ENCODE data around the gene SH3RF1. TPM values are rescaled to one million over a fixed set of nuclear protein-coding genes. Genes with fewer than 3 reads are reported as not detected.

Gene SH3RF1
- total RNA-seq, 1 experiment from 2014 or later: 16.6 TPM

GRCh38 chr4:169236873-169237626 is 33.7 kb downstream of the SH3RF1 start:
- Mint-ChIP-seq H3K36me3 (no peaks in the 10 kb centered on the region), H3K4me3 (no peak overlapping the region), H3K27me3 (ENCODE audit: low read depth) (no peaks in the 10 kb centered on the region), H3K9me3 (no peaks in the 10 kb centered on the region), H3K4me1 (peaks cover 11% of the 10 kb centered on the region; the same call in 1 of the 2 replicates), H3K27ac (0 out of 2 replicates have a peak overlapping the region, but pooled peaks have one; percentile 4)
- no peak for TF ChIP-seq ELF4 (CRISPR knock-in tag; IDR thresholded peaks at IDR 0.05; ENCODE audit: low read depth)
- TF ChIP-seq, protein P1, sequence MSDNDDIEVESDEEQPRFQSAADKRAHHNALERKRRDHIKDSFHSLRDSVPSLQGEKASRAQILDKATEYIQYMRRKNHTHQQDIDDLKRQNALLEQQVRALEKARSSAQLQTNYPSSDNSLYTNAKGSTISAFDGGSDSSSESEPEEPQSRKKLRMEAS (CRISPR knock-in tag; IDR thresholded peaks at IDR 0.05): no peak
- no peak for TF ChIP-seq OVOL2 (CRISPR knock-in tag; IDR thresholded peaks at IDR 0.05; ENCODE audit: borderline replicate concordance)
- no peak for TF ChIP-seq ZNF281 (CRISPR knock-in tag; IDR thresholded peaks at IDR 0.05)
- TF ChIP-seq MLX (CRISPR knock-in tag; IDR thresholded peaks at IDR 0.05): no peak
- TF ChIP-seq ZNF396 (CRISPR knock-in tag; IDR thresholded peaks at IDR 0.05; ENCODE audit: borderline replicate concordance): no peak
- TF ChIP-seq IRF2 (CRISPR knock-in tag; IDR thresholded peaks at IDR 0.05; ENCODE audit: borderline replicate concordance, low read depth): no peak
- TF ChIP-seq, protein P2, sequence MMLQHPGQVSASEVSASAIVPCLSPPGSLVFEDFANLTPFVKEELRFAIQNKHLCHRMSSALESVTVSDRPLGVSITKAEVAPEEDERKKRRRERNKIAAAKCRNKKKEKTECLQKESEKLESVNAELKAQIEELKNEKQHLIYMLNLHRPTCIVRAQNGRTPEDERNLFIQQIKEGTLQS (CRISPR knock-in tag; conservative IDR thresholded peaks at IDR 0.05): no peak
- TF ChIP-seq, protein P3, sequence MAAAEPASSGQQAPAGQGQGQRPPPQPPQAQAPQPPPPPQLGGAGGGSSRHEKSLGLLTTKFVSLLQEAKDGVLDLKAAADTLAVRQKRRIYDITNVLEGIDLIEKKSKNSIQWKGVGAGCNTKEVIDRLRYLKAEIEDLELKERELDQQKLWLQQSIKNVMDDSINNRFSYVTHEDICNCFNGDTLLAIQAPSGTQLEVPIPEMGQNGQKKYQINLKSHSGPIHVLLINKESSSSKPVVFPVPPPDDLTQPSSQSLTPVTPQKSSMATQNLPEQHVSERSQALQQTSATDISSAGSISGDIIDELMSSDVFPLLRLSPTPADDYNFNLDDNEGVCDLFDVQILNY (CRISPR knock-in tag; IDR thresholded peaks at IDR 0.05): no peak
- no peak for TF ChIP-seq ZNF232 (CRISPR knock-in tag; IDR thresholded peaks at IDR 0.05)
- TF ChIP-seq HMGXB4 (CRISPR knock-in tag; IDR thresholded peaks at IDR 0.05): no peak
- TF ChIP-seq AFF4 (CRISPR knock-in tag; IDR thresholded peaks at IDR 0.05; ENCODE audit: borderline replicate concordance): no peak
- TF ChIP-seq, protein P4, sequence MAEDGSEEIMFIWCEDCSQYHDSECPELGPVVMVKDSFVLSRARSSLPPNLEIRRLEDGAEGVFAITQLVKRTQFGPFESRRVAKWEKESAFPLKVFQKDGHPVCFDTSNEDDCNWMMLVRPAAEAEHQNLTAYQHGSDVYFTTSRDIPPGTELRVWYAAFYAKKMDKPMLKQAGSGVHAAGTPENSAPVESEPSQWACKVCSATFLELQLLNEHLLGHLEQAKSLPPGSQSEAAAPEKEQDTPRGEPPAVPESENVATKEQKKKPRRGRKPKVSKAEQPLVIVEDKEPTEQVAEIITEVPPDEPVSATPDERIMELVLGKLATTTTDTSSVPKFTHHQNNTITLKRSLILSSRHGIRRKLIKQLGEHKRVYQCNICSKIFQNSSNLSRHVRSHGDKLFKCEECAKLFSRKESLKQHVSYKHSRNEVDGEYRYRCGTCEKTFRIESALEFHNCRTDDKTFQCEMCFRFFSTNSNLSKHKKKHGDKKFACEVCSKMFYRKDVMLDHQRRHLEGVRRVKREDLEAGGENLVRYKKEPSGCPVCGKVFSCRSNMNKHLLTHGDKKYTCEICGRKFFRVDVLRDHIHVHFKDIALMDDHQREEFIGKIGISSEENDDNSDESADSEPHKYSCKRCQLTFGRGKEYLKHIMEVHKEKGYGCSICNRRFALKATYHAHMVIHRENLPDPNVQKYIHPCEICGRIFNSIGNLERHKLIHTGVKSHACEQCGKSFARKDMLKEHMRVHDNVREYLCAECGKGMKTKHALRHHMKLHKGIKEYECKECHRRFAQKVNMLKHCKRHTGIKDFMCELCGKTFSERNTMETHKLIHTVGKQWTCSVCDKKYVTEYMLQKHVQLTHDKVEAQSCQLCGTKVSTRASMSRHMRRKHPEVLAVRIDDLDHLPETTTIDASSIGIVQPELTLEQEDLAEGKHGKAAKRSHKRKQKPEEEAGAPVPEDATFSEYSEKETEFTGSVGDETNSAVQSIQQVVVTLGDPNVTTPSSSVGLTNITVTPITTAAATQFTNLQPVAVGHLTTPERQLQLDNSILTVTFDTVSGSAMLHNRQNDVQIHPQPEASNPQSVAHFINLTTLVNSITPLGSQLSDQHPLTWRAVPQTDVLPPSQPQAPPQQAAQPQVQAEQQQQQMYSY (CRISPR knock-in tag; IDR thresholded peaks at IDR 0.05): no peak
- TF ChIP-seq, protein P5, sequence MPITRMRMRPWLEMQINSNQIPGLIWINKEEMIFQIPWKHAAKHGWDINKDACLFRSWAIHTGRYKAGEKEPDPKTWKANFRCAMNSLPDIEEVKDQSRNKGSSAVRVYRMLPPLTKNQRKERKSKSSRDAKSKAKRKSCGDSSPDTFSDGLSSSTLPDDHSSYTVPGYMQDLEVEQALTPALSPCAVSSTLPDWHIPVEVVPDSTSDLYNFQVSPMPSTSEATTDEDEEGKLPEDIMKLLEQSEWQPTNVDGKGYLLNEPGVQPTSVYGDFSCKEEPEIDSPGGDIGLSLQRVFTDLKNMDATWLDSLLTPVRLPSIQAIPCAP (CRISPR knock-in tag; IDR thresholded peaks at IDR 0.05): no peak
- TF ChIP-seq, protein P6, sequence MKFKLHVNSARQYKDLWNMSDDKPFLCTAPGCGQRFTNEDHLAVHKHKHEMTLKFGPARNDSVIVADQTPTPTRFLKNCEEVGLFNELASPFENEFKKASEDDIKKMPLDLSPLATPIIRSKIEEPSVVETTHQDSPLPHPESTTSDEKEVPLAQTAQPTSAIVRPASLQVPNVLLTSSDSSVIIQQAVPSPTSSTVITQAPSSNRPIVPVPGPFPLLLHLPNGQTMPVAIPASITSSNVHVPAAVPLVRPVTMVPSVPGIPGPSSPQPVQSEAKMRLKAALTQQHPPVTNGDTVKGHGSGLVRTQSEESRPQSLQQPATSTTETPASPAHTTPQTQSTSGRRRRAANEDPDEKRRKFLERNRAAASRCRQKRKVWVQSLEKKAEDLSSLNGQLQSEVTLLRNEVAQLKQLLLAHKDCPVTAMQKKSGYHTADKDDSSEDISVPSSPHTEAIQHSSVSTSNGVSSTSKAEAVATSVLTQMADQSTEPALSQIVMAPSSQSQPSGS (CRISPR knock-in tag; IDR thresholded peaks at IDR 0.05; ENCODE audit: borderline replicate concordance, low read depth): no peak
- no peak for TF ChIP-seq GTF2I (CRISPR knock-in tag; conservative IDR thresholded peaks at IDR 0.05)
- ChIA-PET POLR2A (no interaction called here), CTCF (no interaction called here)
- no peak for DNase-seq (ENCODE audit: low spot score)
- ATAC-seq: no peak
